ENCODE measurements around the gene RAB38.

DNA sequence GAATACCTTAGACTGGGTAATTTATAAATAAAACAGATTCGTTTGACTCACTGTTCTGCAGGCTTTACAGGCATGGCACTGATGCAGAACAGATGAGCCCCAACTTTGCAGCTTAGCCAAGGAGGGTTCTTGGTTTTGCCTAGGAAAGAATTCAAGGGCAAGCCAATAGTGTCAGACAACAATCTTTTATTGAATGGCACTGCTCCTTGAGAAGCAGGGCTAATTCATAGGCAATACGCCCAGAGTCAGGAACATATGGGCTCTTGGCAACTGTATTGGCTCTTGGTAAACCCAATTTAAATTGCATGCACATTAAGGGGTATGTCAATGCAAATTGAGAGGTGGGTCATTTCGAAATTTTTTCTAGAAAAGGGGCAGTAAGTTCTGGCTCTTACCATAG, 87.9 kb downstream of the RAB38 start:
- TF ChIP-seq EP300 (IDR thresholded peaks at IDR 0.05; ENCODE audit: borderline replicate concordance) (no peak), TAF1 (IDR thresholded peaks at IDR 0.05; ENCODE audit: low read depth) (no peak), CREB1 (IDR thresholded peaks at IDR 0.05; ENCODE audit: low read depth) (no peak), FOXM1 (IDR thresholded peaks at IDR 0.05; ENCODE audit: borderline replicate concordance, low read depth) (no peak)
- TF ChIP-seq, protein P1, sequence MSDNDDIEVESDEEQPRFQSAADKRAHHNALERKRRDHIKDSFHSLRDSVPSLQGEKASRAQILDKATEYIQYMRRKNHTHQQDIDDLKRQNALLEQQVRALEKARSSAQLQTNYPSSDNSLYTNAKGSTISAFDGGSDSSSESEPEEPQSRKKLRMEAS (IDR thresholded peaks at IDR 0.05): no peak

All from Ishikawa (cell line).